NT2/D1 (cell line): ENCODE data around the gene SVEP1.

Experiments used
- SUZ12 ChIP-seq: IDR thresholded peaks from 2 replicates; pipeline ENCODE4 v1.6.1; 2011; ENCODE audit not compliant: insufficient read length, insufficient read depth; ENCODE audit errors: extremely low read depth
- YY1 ChIP-seq: IDR thresholded peaks from 2 replicates; pipeline ENCODE4 v1.6.1; 2011; ENCODE audit not compliant: insufficient read length, insufficient read depth
- ZNF274 ChIP-seq: IDR thresholded peaks from 2 replicates; pipeline ENCODE4 v1.6.1; 2011; ENCODE audit warnings: mild to moderate bottlenecking, low read depth, low read length

DNA sequence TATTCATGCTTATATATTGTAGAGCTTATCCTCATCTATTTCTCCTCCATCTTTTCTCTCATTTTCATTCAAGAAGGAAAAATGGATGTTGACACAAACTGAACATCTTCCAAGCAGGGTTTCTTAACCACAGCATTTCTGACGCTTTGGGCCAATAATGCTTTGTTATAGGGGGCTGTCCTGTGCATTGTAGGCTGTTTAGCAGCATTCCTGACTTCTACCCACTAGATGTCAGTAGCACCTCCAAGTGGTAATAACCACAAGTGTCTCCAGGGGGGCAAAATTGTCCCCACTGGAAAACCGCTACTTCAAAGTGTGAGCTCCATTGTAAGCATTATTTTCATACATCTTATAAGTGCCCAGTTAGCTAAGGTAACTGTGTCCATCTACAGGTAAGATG lies 239.2 kb downstream of the SVEP1 start:
- TF ChIP-seq SUZ12 (no peak), YY1 (no peak), ZNF274 (no peak)
